ENCODE measurements around the gene ITPKB. TPM values are rescaled to one million over a fixed set of nuclear protein-coding genes. Genes with fewer than 3 reads are reported as not detected.
"Not testable (repeated sequence)": the region's sequence is repeated elsewhere in the genome, so short reads cannot be mapped to it uniquely, and the experiment has no call there.

The ITPKB gene
- total RNA-seq, 1 donor from 2014 or later, result 13.7 TPM

- H3K9me3 Mint-ChIP-seq, result peaks cover 10% of the 10 kb centered on the region
- no peaks in the 10 kb centered on the region for H3K4me1 Mint-ChIP-seq
- H3K36me3 Mint-ChIP-seq (ENCODE audit: low read depth), result no peaks in the 10 kb centered on the region
- no peak overlapping the region for H3K27ac Mint-ChIP-seq (ENCODE audit: unreplicated experiment)
- TF ChIP-seq CTCF (conservative IDR thresholded peaks at IDR 0.05), result no peak
- H3K27me3 Mint-ChIP-seq (ENCODE audit: low read depth), result no peaks in the 10 kb centered on the region
- no peak for DNase-seq (ENCODE audit: low read depth, low spot score)
- H3K4me3 Mint-ChIP-seq, result no peak overlapping the region
Observed at GRCh38 chr1:226619031-226619430, 120.1 kb downstream of the ITPKB start.

- H3K27me3 Mint-ChIP-seq (ENCODE audit: low read depth), result no peaks in the 10 kb centered on the region
- H3K4me1 Mint-ChIP-seq, result no peaks in the 10 kb centered on the region
- no peak for DNase-seq (ENCODE audit: low read depth, low spot score)
- no peak overlapping the region for H3K27ac Mint-ChIP-seq (ENCODE audit: unreplicated experiment)
- H3K4me3 Mint-ChIP-seq, result no peak overlapping the region
- H3K9me3 Mint-ChIP-seq, result peaks cover 10% of the 10 kb centered on the region
- TF ChIP-seq CTCF (conservative IDR thresholded peaks at IDR 0.05), result no peak
- no peaks in the 10 kb centered on the region for H3K36me3 Mint-ChIP-seq (ENCODE audit: low read depth)
Observed at GRCh38 chr1:226618380-226618779, 120.7 kb downstream of the ITPKB start.

GRCh38 chr1:226617719-226618118 is 121.4 kb downstream of the ITPKB start:
- not testable (repeated sequence) for H3K4me1 Mint-ChIP-seq

GRCh38 chr1:226617109-226617508 is 122.0 kb downstream of the ITPKB start:
- Mint-ChIP-seq H3K4me3 (no peak overlapping the region), H3K36me3 (ENCODE audit: low read depth) (no peaks in the 10 kb centered on the region), H3K27me3 (ENCODE audit: low read depth) (no peaks in the 10 kb centered on the region), H3K4me1 (no peaks in the 10 kb centered on the region), H3K9me3 (peaks cover 10% of the 10 kb centered on the region), H3K27ac (ENCODE audit: unreplicated experiment) (no peak overlapping the region)
- DNase-seq (ENCODE audit: low read depth, low spot score), result no peak
- TF ChIP-seq CTCF (conservative IDR thresholded peaks at IDR 0.05), result no peak

More at GRCh38 chr1:226617719-226618118, 121.4 kb downstream of the ITPKB start:
- not testable (repeated sequence) for H3K36me3 Mint-ChIP-seq (ENCODE audit: low read depth); H3K4me3 Mint-ChIP-seq; H3K9me3 Mint-ChIP-seq; H3K27ac Mint-ChIP-seq (ENCODE audit: unreplicated experiment); H3K27me3 Mint-ChIP-seq (ENCODE audit: low read depth); DNase-seq (ENCODE audit: low read depth, low spot score)

GRCh38 chr1:226616636-226617035 is 122.4 kb downstream of the ITPKB start:
- peaks cover 8% of the 10 kb centered on the region for H3K9me3 Mint-ChIP-seq
- no peak overlapping the region for H3K4me3 Mint-ChIP-seq
- H3K4me1 Mint-ChIP-seq, result no peaks in the 10 kb centered on the region
- no peak for TF ChIP-seq CTCF (conservative IDR thresholded peaks at IDR 0.05)
- no peak for DNase-seq (ENCODE audit: low read depth, low spot score)
- no peak overlapping the region for H3K27ac Mint-ChIP-seq (ENCODE audit: unreplicated experiment)
- H3K27me3 Mint-ChIP-seq (ENCODE audit: low read depth), result no peaks in the 10 kb centered on the region
- no peaks in the 10 kb centered on the region for H3K36me3 Mint-ChIP-seq (ENCODE audit: low read depth)

- Mint-ChIP-seq H3K4me1 (no peaks in the 10 kb centered on the region), H3K27me3 (ENCODE audit: low read depth) (no peaks in the 10 kb centered on the region)
Observed at GRCh38 chr1:226615876-226616275, 123.2 kb downstream of the ITPKB start.

GRCh38 chr1:226611980-226612379 is 127.1 kb downstream of the ITPKB start:
- DNase-seq (ENCODE audit: low read depth, low spot score); H3K4me1 Mint-ChIP-seq; H3K4me3 Mint-ChIP-seq; H3K9me3 Mint-ChIP-seq; H3K27ac Mint-ChIP-seq (ENCODE audit: unreplicated experiment); H3K27me3 Mint-ChIP-seq (ENCODE audit: low read depth); H3K36me3 Mint-ChIP-seq (ENCODE audit: low read depth): not testable (repeated sequence)

More at GRCh38 chr1:226615876-226616275, 123.2 kb downstream of the ITPKB start:
- Mint-ChIP-seq H3K9me3 (peaks cover 6% of the 10 kb centered on the region), H3K4me3 (no peak overlapping the region), H3K27ac (ENCODE audit: unreplicated experiment) (no peak overlapping the region), H3K36me3 (ENCODE audit: low read depth) (no peaks in the 10 kb centered on the region)
- DNase-seq (ENCODE audit: low read depth, low spot score), result no peak
- no peak for TF ChIP-seq CTCF (conservative IDR thresholded peaks at IDR 0.05)
